Measurements from ENCODE around the gene FGGY.

- no peak for TF ChIP-seq CTCF (IDR thresholded peaks at IDR 0.05)
- no peak for TF ChIP-seq POLR2A (IDR thresholded peaks at IDR 0.05)
These were observed 87.1 kb downstream of the FGGY start for GRCh38 chr1:59383963-59384362.

Measured in body of pancreas (tissue), 4 donors.